HepG2 (cell line): Measurements from ENCODE around the gene JAGN1. TPM values are rescaled to one million over a fixed set of nuclear protein-coding genes. Genes with fewer than 3 reads are reported as not detected.

Experiments used
- ARID2 ChIP-seq: sonication (generic); formaldehyde crosslinking; IDR thresholded peaks from 2 replicates; pipeline ENCODE4 v1.8.1; 2022; ENCODE audit warnings: mild to moderate bottlenecking, missing genetic modification reagents, borderline replicate concordance
- BRD4 ChIP-seq: sonication (generic); formaldehyde crosslinking; IDR thresholded peaks from 2 replicates; pipeline ENCODE4 v1.4.0; 2020; ENCODE audit warnings: missing genetic modification reagents
- CERS6 ChIP-seq: sonication (generic); formaldehyde crosslinking; IDR thresholded peaks from 2 replicates; pipeline ENCODE4 v1.5.0; 2020; ENCODE audit warnings: missing genetic modification reagents
- CHD4 ChIP-seq: fragments of 200-600 bp; sonication (generic); IDR thresholded peaks from 2 replicates; pipeline ENCODE4 v1.7.0; 2017; ENCODE audit warnings: mild to moderate bottlenecking, low read length, borderline replicate concordance
- DPF2 ChIP-seq: sonication (generic); formaldehyde crosslinking; IDR thresholded peaks from 2 replicates; pipeline ENCODE4 v1.4.0; 2020; ENCODE audit warnings: mild to moderate bottlenecking, low read depth, missing genetic modification reagents, borderline replicate concordance
- KDM6A ChIP-seq: IDR thresholded peaks from 2 replicates; pipeline ENCODE4 v1.6.1; 2016; ENCODE audit warnings: low read depth
- MIER2 ChIP-seq: IDR thresholded peaks from 2 replicates; pipeline ENCODE4 v1.6.1; 2016; ENCODE audit warnings: missing biosample characterization, missing genetic modification reagents
- MIXL1 ChIP-seq: IDR thresholded peaks from 2 replicates; pipeline ENCODE4 v1.6.1; 2016
- MTF1 ChIP-seq: sonication (generic); formaldehyde crosslinking; IDR thresholded peaks from 2 replicates; pipeline ENCODE4 v1.5.0; 2020; ENCODE audit warnings: missing genetic modification reagents
- NFRKB ChIP-seq: fragments of 450-650 bp; IDR thresholded peaks from 2 replicates; pipeline ENCODE4 v1.6.1; 2017
- NR2F2 ChIP-seq: IDR thresholded peaks from 2 replicates; pipeline ENCODE4 v1.6.1; 2012; ENCODE audit warnings: low read depth, inconsistent platforms, borderline replicate concordance
- RAD51 ChIP-seq: fragments of 450-650 bp; IDR thresholded peaks from 2 replicates; pipeline ENCODE4 v1.6.1; 2016; ENCODE audit warnings: borderline replicate concordance
- TAF15 ChIP-seq: fragments of 200-400 bp; formaldehyde crosslinking; IDR thresholded peaks from one replicate; pipeline ENCODE4 v1.6.1; 2018; ENCODE audit warnings: mild to moderate bottlenecking, low read depth, low read length; ENCODE audit not compliant: poor library complexity, severe bottlenecking
- ZNF124 ChIP-seq: sonication (generic); formaldehyde crosslinking; IDR thresholded peaks from 2 replicates; pipeline ENCODE4 v1.4.0; 2020; ENCODE audit warnings: missing genetic modification reagents
- ZNF225 ChIP-seq: sonication (generic); formaldehyde crosslinking; IDR thresholded peaks from 2 replicates; pipeline ENCODE4 v1.4.0; 2020; ENCODE audit warnings: mild to moderate bottlenecking, missing genetic modification reagents
- ZNF264 ChIP-seq: sonication (generic); formaldehyde crosslinking; IDR thresholded peaks from 2 replicates; pipeline ENCODE4 v1.4.0; 2020; ENCODE audit warnings: missing genetic modification reagents
- ZNF274 ChIP-seq: sonication (generic); formaldehyde crosslinking; IDR thresholded peaks from 2 replicates; pipeline ENCODE4 v1.5.1; 2020; ENCODE audit warnings: mild to moderate bottlenecking, missing genetic modification reagents
- ZNF282 ChIP-seq: fragments of 450-650 bp; IDR thresholded peaks from 2 replicates; pipeline ENCODE4 v1.6.1; 2018; ENCODE audit not compliant: partially characterized antibody
- ZNF776 ChIP-seq: sonication (generic); formaldehyde crosslinking; IDR thresholded peaks from 2 replicates; pipeline ENCODE4 v1.4.0; 2020; ENCODE audit warnings: mild to moderate bottlenecking, missing genetic modification reagents
- polyA plus RNA-seq, 8 experiments: library from polyadenylated mRNA; depleted of rRNA in 3 of 8; stranded (reverse) in 7 of 8; unstranded in 1 of 8; fragments of >200 nt; fragmentation: Illumina TruSeq in 4 of 8; extraction: Trizol in 4 of 8; gene quantifications; 2 replicates each; pipeline versions ENCODE4 v1.2.1 to v1.2.3, GENCODE V29; 2011 to 2016; ENCODE audit warnings: low read depth in 4 of 8, missing spikeins in 1 of 8, mixed read lengths in 1 of 8; ENCODE audit not compliant: insufficient read depth in 1 of 8
- total RNA-seq, 5 experiments: library from RNA; depleted of rRNA; stranded (reverse); fragments of >200 nt; fragmentation: Illumina TruSeq; extraction: Trizol; gene quantifications; 2 replicates each; pipeline ENCODE4 v1.2.3, GENCODE V29; 2016; ENCODE audit warnings: low read depth in 1 of 5
- TF ChIP-seq, protein P1 (sequence below): IDR thresholded peaks from 2 replicates; pipeline ENCODE4 v1.6.1; 2016; ENCODE audit warnings: low read depth, borderline replicate concordance
- TF ChIP-seq, protein P2 (sequence below): sonication (generic); formaldehyde crosslinking; IDR thresholded peaks from 2 replicates; pipeline ENCODE4 v1.5.1; 2020; ENCODE audit warnings: missing genetic modification reagents, mild to moderate bottlenecking, borderline replicate concordance
- TF ChIP-seq, protein P3 (sequence below): sonication (generic); formaldehyde crosslinking; IDR thresholded peaks from 2 replicates; pipeline ENCODE4 v1.8.0; 2022; ENCODE audit warnings: missing genetic modification reagents, mild to moderate bottlenecking, inconsistent platforms, borderline replicate concordance
- TF ChIP-seq, protein P4 (sequence below): sonication (generic); formaldehyde crosslinking; IDR thresholded peaks from 2 replicates; pipeline ENCODE4 v1.8.0; 2022; ENCODE audit warnings: mild to moderate bottlenecking, missing genetic modification reagents, moderate library complexity
- TF ChIP-seq, protein P5 (sequence below): IDR thresholded peaks from 2 replicates; pipeline ENCODE4 v1.6.1; 2016; ENCODE audit warnings: low read depth

JAGN1 gene
- total and polyA plus RNA-seq, 2 of the 13 experiments (the other 11 are each of a cell fraction or from before 2014, with no cell fraction given) = 49.9 to 50.9 TPM

DNA sequence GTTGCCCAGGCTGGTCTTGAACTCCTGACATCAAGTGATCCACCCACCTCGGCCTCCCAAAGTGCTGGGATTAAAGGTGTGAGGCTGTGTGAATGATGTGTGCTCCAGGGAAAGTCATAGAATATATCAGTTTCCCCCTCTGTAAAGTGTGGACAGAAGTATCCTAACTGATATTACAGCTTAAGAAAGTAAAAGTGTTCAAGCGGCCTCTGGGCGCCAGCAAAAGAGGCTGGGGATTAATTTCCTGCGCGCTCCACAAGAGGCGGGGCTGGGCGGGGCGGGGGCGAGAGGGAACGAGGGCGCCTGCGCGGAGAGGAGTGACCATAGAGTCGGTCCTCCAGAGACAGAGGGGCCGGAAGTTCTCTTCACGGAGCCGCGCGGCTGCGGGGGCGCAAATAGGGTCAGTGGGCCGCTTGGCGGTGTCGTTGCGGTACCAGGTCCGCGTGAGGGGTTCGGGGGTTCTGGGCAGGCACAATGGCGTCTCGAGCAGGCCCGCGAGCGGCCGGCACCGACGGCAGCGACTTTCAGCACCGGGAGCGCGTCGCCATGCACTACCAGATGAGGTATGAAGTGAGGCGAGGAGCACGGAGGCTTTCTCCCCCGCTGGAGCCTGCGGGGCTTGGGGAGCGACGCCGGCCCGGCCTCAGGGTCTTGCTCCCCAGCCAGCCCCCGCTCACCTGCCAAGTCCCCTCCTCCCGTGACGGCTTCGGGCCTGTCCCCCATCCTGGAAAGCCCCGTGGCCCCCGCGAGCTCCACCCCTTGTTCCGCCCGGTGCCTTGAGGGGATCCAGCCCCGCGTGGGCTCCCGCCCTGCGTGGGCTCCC lies at the start of gene JAGN1 (continued):
- TF ChIP-seq DPF2 (CRISPR knock-in tag) = no peak
- peak; percentile 79; the same call in 1 of the 2 replicates for TF ChIP-seq ZNF124
- TF ChIP-seq ZNF274 = peak; percentile 67; the same call in 1 of the 2 replicates
- no peak for TF ChIP-seq ZNF282
- no peak for TF ChIP-seq NR2F2
- no peak for TF ChIP-seq NFRKB
- TF ChIP-seq MTF1 (CRISPR knock-in tag) = 0 out of 2 replicates have a peak, but pooled peaks have one; percentile 30
- peak; percentile 94 for TF ChIP-seq ZNF776 (CRISPR knock-in tag)
- 0 out of 2 replicates have a peak, but pooled peaks have one; percentile 50 for TF ChIP-seq BRD4
- no peak for TF ChIP-seq CHD4
- TF ChIP-seq ZNF225 (CRISPR knock-in tag) = no peak
- peak; percentile 57; the same call in 1 of the 2 replicates for TF ChIP-seq CERS6 (CRISPR knock-in tag)
- TF ChIP-seq, protein P1, sequence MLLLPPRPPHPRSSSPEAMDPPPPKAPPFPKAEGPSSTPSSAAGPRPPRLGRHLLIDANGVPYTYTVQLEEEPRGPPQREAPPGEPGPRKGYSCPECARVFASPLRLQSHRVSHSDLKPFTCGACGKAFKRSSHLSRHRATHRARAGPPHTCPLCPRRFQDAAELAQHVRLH (CRISPR knock-in tag) = peak; percentile 54; the same call in 1 of the 2 replicates
- TF ChIP-seq, protein P2, sequence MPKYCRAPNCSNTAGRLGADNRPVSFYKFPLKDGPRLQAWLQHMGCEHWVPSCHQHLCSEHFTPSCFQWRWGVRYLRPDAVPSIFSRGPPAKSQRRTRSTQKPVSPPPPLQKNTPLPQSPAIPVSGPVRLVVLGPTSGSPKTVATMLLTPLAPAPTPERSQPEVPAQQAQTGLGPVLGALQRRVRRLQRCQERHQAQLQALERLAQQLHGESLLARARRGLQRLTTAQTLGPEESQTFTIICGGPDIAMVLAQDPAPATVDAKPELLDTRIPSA = no peak
- peak; percentile 48 for TF ChIP-seq TAF15
- TF ChIP-seq, protein P3, sequence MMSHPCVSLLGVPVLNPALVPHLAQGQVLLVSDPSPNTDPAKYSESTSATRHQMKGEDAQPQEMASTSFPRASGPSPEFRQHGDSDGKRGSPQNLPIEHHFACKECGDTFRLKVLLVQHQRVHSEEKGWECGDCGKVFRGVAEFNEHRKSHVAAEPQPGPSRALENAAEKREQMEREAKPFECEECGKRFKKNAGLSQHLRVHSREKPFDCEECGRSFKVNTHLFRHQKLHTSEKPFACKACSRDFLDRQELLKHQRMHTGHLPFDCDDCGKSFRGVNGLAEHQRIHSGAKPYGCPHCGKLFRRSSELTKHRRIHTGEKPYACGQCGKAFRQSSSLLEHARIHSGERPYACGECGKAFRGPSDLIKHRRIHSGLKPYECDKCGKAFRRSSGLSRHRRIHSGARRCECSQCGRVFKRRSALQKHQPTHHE = peak; percentile 70; the same call in 1 of the 2 replicates
- TF ChIP-seq ARID2 = no peak
- no peak for TF ChIP-seq KDM6A
- TF ChIP-seq, protein P4, sequence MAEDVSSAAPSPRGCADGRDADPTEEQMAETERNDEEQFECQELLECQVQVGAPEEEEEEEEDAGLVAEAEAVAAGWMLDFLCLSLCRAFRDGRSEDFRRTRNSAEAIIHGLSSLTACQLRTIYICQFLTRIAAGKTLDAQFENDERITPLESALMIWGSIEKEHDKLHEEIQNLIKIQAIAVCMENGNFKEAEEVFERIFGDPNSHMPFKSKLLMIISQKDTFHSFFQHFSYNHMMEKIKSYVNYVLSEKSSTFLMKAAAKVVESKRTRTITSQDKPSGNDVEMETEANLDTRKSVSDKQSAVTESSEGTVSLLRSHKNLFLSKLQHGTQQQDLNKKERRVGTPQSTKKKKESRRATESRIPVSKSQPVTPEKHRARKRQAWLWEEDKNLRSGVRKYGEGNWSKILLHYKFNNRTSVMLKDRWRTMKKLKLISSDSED (CRISPR knock-in tag) = no peak
- TF ChIP-seq, protein P5, sequence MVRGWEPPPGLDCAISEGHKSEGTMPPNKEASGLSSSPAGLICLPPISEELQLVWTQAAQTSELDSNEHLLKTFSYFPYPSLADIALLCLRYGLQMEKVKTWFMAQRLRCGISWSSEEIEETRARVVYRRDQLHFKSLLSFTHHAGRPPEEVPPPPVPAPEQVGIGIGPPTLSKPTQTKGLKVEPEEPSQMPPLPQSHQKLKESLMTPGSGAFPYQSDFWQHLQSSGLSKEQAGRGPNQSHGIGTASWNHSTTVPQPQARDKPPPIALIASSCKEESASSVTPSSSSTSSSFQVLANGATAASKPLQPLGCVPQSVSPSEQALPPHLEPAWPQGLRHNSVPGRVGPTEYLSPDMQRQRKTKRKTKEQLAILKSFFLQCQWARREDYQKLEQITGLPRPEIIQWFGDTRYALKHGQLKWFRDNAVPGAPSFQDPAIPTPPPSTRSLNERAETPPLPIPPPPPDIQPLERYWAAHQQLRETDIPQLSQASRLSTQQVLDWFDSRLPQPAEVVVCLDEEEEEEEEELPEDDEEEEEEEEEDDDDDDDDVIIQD (CRISPR knock-in tag) = no peak
- TF ChIP-seq MIER2 (CRISPR knock-in tag) = no peak
- peak; percentile 60 for TF ChIP-seq ZNF264 (CRISPR knock-in tag)
- no peak for TF ChIP-seq RAD51
- peak; percentile 43; the same call in 1 of the 2 replicates for TF ChIP-seq MIXL1
